Measurements from ENCODE around the gene PRXL2B.

GRCh38 chr1:2580691-2581090, 5.9 kb upstream of the PRXL2B start:
- TF ChIP-seq CTCF (IDR thresholded peaks at IDR 0.05) (no peak), POLR2A (IDR thresholded peaks at IDR 0.05) (no peak)
